Neutrophil (primary cell): Measurements from ENCODE around the gene IDH1.

ENCODE experiments used
- H3K27ac ChIP-seq: fragments of 200-600 bp; sonication (generic); 2 replicates; pipeline ENCODE4 v1.5.1; 2016; ENCODE audit warnings: mild to moderate bottlenecking, moderate library complexity
- H3K27me3 ChIP-seq: fragments of 200-600 bp; sonication (generic); 2 replicates; pipeline ENCODE4 v1.6.0; 2016; ENCODE audit warnings: mild to moderate bottlenecking
- H3K36me3 ChIP-seq: fragments of 200-600 bp; sonication (generic); 2 replicates; pipeline ENCODE4 v1.5.1; 2017
- H3K4me1 ChIP-seq, 2 experiments: fragments of 200-600 bp in 1 of 2; sonication (generic) in 1 of 2; 1 replicate in 1 of 2; 2 replicates in 1 of 2; pipeline versions ENCODE4 v1.5.1 to v1.6.1; 2013 to 2016; ENCODE audit warnings: low read depth in 1 of 2, low read length in 1 of 2, mild to moderate bottlenecking in 1 of 2, moderate library complexity in 1 of 2; ENCODE audit not compliant: control insufficient read depth in 1 of 2, insufficient read depth in 1 of 2
- H3K4me3 ChIP-seq, 2 experiments: fragments of 200-600 bp in 1 of 2; sonication (generic) in 1 of 2; 1 replicate in 1 of 2; 2 replicates in 1 of 2; pipeline ENCODE4 v1.5.1; 2013 to 2016; ENCODE audit warnings: low read depth in 1 of 2, low read length in 1 of 2, mild to moderate bottlenecking in 1 of 2, moderate library complexity in 1 of 2
- H3K9me3 ChIP-seq: fragments of 200-600 bp; sonication (generic); 2 replicates; pipeline ENCODE4 v1.5.1; 2016
- CTCF ChIP-seq: fragments of 200-600 bp; sonication (generic); IDR thresholded peaks from 2 replicates; pipeline ENCODE4 v1.5.1; 2016; ENCODE audit warnings: antibody characterized with exemption

The IDH1 gene

GRCh38 chr2:208251098-208251497 is 3.8 kb downstream of the IDH1 start:
- H3K27ac ChIP-seq = no peak overlapping the region
- H3K9me3 ChIP-seq = no peaks in the 10 kb centered on the region
- H3K4me1 ChIP-seq = peaks cover 30 to 34% of the 10 kb centered on the region in 2 experiments
- H3K27me3 ChIP-seq = no peaks in the 10 kb centered on the region
- no peak for TF ChIP-seq CTCF
- peaks cover 17% of the 10 kb centered on the region for H3K36me3 ChIP-seq
- H3K4me3 ChIP-seq = no peak overlapping the region

DNA sequence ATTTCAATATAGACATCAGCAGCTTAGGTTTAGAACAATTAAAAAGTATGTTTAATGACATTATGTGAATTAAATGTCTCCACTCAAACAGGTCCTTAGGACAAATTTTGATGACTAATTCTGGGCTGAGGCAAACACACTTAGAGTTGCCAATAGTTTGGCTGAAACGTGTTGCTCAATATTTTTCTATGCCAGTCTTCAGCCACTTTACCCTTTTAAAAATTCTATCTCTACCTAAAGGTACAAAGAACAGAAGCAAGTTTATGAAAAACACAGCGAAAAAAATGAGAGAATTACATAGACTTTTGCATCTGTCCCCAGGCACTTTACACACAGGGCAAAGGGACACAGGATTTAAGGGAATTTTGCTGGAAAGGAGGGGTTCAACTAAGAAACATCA is 4.5 kb downstream of the IDH1 start:
- peak overlapping the region; percentile 14 for H3K27ac ChIP-seq
- H3K27me3 ChIP-seq = no peaks in the 10 kb centered on the region
- H3K4me1 ChIP-seq = peaks cover 26 to 31% of the 10 kb centered on the region in 2 experiments
- peaks cover 21% of the 10 kb centered on the region for H3K36me3 ChIP-seq
- no peak for TF ChIP-seq CTCF
- no peak overlapping the region for H3K4me3 ChIP-seq
- H3K9me3 ChIP-seq = no peaks in the 10 kb centered on the region

DNA sequence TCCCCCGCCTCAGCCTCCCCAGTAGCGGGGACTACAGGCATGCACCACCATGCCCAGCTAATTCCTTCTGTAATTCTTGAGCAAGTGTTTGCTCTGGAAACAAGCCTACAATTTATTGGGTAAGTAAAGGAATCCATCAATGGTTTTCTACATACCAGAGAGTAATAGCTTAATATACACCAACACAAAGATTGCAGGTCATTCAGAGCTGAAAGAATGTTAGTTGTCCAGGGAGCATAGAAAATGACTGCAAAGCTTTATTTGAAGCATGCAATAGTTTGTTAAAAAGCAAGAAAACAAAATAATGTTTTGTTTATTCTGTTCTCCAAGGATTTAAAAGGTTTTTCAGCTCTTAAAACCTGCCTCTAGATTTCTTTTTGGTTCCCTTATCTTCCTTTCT is 5.6 kb downstream of the IDH1 start:
- Histone ChIP-seq H3K27me3 (no peaks in the 10 kb centered on the region), H3K36me3 (peaks cover 31% of the 10 kb centered on the region), H3K4me1 (peaks cover 18 to 25% of the 10 kb centered on the region in 2 experiments), H3K27ac (no peak overlapping the region), H3K4me3 (no peak overlapping the region), H3K9me3 (no peaks in the 10 kb centered on the region)
- no peak for TF ChIP-seq CTCF

DNA sequence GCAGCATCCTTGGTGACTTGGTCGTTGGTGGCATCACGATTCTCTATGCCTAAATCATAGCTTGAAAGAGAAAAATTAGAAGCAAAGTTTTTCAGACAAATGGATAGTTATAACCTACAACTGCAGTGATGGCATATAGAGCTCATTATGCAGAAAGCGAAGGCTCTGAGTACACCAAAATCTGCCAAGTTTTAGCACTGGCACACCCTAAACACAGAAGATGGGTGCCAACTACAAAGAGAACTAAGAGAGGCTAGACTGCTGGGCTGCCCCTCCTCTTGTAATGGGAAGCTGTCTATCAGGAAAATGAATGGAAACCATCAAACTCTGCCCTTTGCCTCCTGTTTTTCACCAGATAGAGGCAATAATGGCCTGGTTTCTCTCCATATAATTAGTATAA is 6.3 kb downstream of the IDH1 start:
- peaks cover 38% of the 10 kb centered on the region for H3K36me3 ChIP-seq
- no peaks in the 10 kb centered on the region for H3K27me3 ChIP-seq
- H3K27ac ChIP-seq = no peak overlapping the region
- TF ChIP-seq CTCF = no peak
- H3K4me1 ChIP-seq = peaks cover 11 to 18% of the 10 kb centered on the region in 2 experiments
- H3K4me3 ChIP-seq = no peak overlapping the region
- no peaks in the 10 kb centered on the region for H3K9me3 ChIP-seq

DNA sequence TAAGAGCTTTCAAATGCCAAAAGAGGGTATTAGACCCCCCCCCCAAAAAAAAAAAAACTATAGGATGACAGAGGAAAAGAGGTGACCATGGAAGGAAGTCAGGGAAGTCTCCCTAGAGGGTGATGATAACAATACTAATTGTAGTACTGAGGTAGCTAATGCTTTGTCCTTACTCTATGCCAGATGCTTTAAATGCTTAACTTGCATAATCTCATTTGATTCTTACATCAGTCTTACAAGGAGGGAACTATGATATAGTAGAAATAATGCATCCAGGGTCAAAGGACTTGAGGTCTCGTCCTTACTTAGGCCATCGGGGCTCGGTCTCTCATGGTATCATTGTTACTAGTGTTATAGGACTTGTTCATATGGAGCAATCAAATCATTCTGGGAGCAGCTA is 9.1 kb downstream of the IDH1 start:
- H3K27ac ChIP-seq = no peak overlapping the region
- peaks cover 9 to 11% of the 10 kb centered on the region in 2 experiments for H3K4me1 ChIP-seq
- TF ChIP-seq CTCF = no peak
- H3K27me3 ChIP-seq = no peaks in the 10 kb centered on the region
- peaks cover 63% of the 10 kb centered on the region for H3K36me3 ChIP-seq
- H3K4me3 ChIP-seq = no peak overlapping the region
- H3K9me3 ChIP-seq = no peaks in the 10 kb centered on the region

DNA sequence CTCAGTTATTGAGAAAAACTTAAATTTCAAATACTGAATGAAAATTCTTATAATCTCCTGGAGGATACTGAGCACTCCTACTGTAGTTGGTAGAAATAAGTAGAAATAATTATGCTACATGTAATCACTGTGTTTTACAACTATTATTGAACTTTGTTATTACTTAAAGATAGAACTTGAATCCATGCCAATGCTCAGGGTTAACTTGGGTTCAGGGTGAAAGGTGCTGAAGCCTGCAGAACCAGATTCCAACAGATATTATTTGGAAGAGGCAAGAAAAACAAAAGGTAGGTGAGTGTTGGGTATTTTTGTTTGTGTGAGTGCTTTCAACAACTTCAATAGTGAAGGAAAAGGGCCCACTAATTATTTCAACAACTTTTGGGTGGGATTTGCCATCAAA is 10.4 kb downstream of the IDH1 start:
- Histone ChIP-seq H3K27ac (no peak overlapping the region), H3K9me3 (no peaks in the 10 kb centered on the region), H3K4me1 (no peaks in the 10 kb centered on the region), H3K36me3 (peaks cover 76% of the 10 kb centered on the region), H3K4me3 (no peak overlapping the region), H3K27me3 (no peaks in the 10 kb centered on the region)
- no peak for TF ChIP-seq CTCF
